Measurements from ENCODE around the gene FAM168A.

DNA sequence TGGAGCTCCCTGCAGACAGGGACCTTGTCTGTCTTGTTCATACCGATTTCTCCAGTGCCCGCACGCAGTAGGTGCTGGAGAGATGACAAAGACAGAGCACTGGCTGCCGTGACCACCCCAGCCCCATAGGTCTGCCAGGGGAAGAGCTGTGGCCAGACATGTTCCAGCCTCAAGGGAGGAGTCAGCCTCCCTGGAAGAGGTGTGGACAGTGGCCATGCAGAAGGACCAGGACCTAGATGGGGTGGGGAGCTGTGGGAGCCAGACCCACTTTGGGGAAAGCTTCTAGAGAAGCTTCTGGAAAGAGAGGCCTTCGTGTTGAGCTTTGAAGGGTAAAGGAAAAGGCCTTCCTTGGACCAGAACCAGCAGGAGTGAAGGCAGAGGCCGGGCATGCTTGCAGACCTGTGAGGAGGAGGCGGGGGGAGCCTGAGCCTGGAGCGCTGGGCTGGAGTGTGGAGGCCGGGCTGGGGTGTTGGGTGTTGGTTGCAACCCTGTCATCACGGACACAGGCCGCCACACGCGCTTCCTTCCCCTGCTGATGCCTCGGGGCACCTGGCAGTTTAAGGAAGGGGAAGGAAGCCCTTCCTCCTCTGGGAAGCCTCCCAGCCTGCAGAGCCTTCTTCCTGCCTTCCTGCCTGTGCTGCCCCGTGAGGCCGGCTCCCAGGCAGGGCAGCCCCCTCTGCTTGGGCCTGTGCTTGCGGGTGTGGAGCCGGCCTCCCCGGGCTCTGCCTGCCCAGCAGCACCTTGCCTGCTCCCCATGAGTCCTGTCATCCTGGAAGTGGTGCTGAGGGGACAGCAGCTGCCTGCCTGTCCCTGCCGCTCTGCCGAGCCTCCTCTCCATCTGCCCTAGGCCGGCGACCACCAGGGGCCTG, 209.4 kb downstream of the FAM168A start:
- no peak for TF ChIP-seq CTCF (IDR thresholded peaks at IDR 0.05)
- TF ChIP-seq POLR2A (IDR thresholded peaks at IDR 0.05) = no peak

Measured in lower leg skin (tissue), 3 donors.